Loucy (cell line): ENCODE results near the gene WDR45B.

ENCODE experiments used
- CTCF ChIP-seq: fragments of 200-600 bp; sonication (generic); conservative IDR thresholded peaks from 2 replicates; pipeline ENCODE4 v1.5.1; 2014; ENCODE audit warnings: mild to moderate bottlenecking, antibody characterized with exemption, low read length
- EZH2phosphoT487 ChIP-seq: fragments of 200-600 bp; IDR thresholded peaks from 2 replicates; pipeline ENCODE4 v1.6.1; 2018; ENCODE audit warnings: antibody characterized with exemption, mild to moderate bottlenecking, moderate library complexity, borderline replicate concordance

GRCh38 chr17:82600731-82601446 is 47.4 kb downstream of the WDR45B start:
- TF ChIP-seq CTCF = no peak
- TF ChIP-seq EZH2phosphoT487 = no peak
